H9 (cell line): ENCODE results near the gene ZSCAN32. TPM values are rescaled to one million over a fixed set of nuclear protein-coding genes. Genes with fewer than 3 reads are reported as not detected.

Source experiments
- DNase-seq: peaks from one replicate; pipeline ENCODE4 v3.0.0-alpha.2; 2017
- H2AFZ ChIP-seq: one replicate; pipeline ENCODE4 v1.6.1; 2013; ENCODE audit warnings: mild to moderate bottlenecking, low read length, control low read depth, moderate library complexity
- H2AK5ac ChIP-seq: 2 replicates; pipeline ENCODE4 v1.6.1; 2013; ENCODE audit warnings: low read length, control low read depth, mixed read lengths; ENCODE audit not compliant: insufficient read length
- H2BK120ac ChIP-seq: one replicate; pipeline ENCODE4 v1.6.1; 2013; ENCODE audit warnings: low read depth, mild to moderate bottlenecking, low read length, control low read depth, inconsistent platforms; ENCODE audit not compliant: poor library complexity, severe bottlenecking
- H2BK12ac ChIP-seq: 2 replicates; pipeline ENCODE4 v1.6.1; 2013; ENCODE audit warnings: low read length, control low read depth, mixed read lengths, low read depth; ENCODE audit not compliant: insufficient read length
- H2BK15ac ChIP-seq: 2 replicates; pipeline ENCODE4 v1.6.1; 2013; ENCODE audit warnings: low read depth, low read length, control low read depth
- H2BK20ac ChIP-seq: one replicate; pipeline ENCODE4 v1.6.1; 2013; ENCODE audit warnings: low read depth, mild to moderate bottlenecking, low read length, control low read depth, inconsistent platforms; ENCODE audit not compliant: poor library complexity, severe bottlenecking
- H2BK5ac ChIP-seq: 2 replicates; pipeline ENCODE4 v1.6.1; 2013; ENCODE audit warnings: low read length, control low read depth, mixed read lengths; ENCODE audit not compliant: insufficient read length
- H3K14ac ChIP-seq: 2 replicates; pipeline ENCODE4 v1.6.1; 2013; ENCODE audit warnings: low read length, control low read depth; ENCODE audit not compliant: insufficient read depth
- H3K18ac ChIP-seq: 2 replicates; pipeline ENCODE4 v1.6.1; 2013; ENCODE audit warnings: low read depth, mild to moderate bottlenecking, mixed read lengths, low read length, control low read depth; ENCODE audit not compliant: insufficient read length
- H3K23ac ChIP-seq: 2 replicates; pipeline ENCODE4 v1.6.1; 2013; ENCODE audit warnings: low read length, control low read depth, mixed read lengths, low read depth; ENCODE audit not compliant: insufficient read length
- H3K23me2 ChIP-seq: 2 replicates; pipeline ENCODE4 v1.6.1; 2013; ENCODE audit warnings: low read depth, mild to moderate bottlenecking, mixed read lengths, low read length, control low read depth; ENCODE audit not compliant: insufficient read length, poor library complexity, severe bottlenecking
- H3K27ac ChIP-seq: 2 replicates; pipeline ENCODE4 v1.5.1; 2013; ENCODE audit warnings: low read length, control low read depth, mixed read lengths, low read depth; ENCODE audit not compliant: insufficient read length
- H3K27me3 ChIP-seq: 2 replicates; pipeline ENCODE4 v1.6.1; 2013; ENCODE audit warnings: low read length, control low read depth, inconsistent platforms; ENCODE audit not compliant: insufficient read depth
- H3K4ac ChIP-seq: 2 replicates; pipeline ENCODE4 v1.6.1; 2013; ENCODE audit warnings: low read depth, mild to moderate bottlenecking, control low read depth, inconsistent platforms, low read length, moderate library complexity
- H3K4me1 ChIP-seq: 2 replicates; pipeline ENCODE4 v1.6.1; 2013; ENCODE audit warnings: low read length, control low read depth, inconsistent platforms; ENCODE audit not compliant: insufficient read depth
- H3K4me2 ChIP-seq: 2 replicates; pipeline ENCODE4 v1.6.1; 2013; ENCODE audit warnings: low read length, control low read depth, mixed read lengths; ENCODE audit not compliant: insufficient read length, insufficient read depth
- H3K56ac ChIP-seq: 2 replicates; pipeline ENCODE4 v1.6.1; 2013; ENCODE audit warnings: low read depth, mild to moderate bottlenecking, mixed read lengths, low read length, control low read depth; ENCODE audit not compliant: insufficient read length
- H3K79me1 ChIP-seq: 2 replicates; pipeline ENCODE4 v1.6.1; 2013; ENCODE audit warnings: low read depth, mild to moderate bottlenecking, moderate library complexity, low read length, control low read depth, inconsistent platforms; ENCODE audit not compliant: insufficient read depth, poor library complexity, severe bottlenecking
- H3K79me2 ChIP-seq: 2 replicates; pipeline ENCODE4 v1.6.1; 2013; ENCODE audit warnings: low read length, control low read depth, inconsistent platforms; ENCODE audit not compliant: insufficient read depth
- H3K9ac ChIP-seq: 2 replicates; pipeline ENCODE4 v1.6.1; 2013; ENCODE audit warnings: low read length, control low read depth, mixed read lengths; ENCODE audit not compliant: insufficient read length; ENCODE audit errors: extremely low read depth
- H3K9me3 ChIP-seq: one replicate; pipeline ENCODE4 v1.6.1; 2013; ENCODE audit warnings: low read depth, low read length, inconsistent platforms; ENCODE audit not compliant: control insufficient read depth
- H3T11ph ChIP-seq: one replicate; pipeline ENCODE4 v1.6.1; 2013; ENCODE audit warnings: mild to moderate bottlenecking, low read length, control low read depth, inconsistent platforms
- H4K20me1 ChIP-seq: one replicate; pipeline ENCODE4 v1.6.1; 2013; ENCODE audit not compliant: control insufficient read depth, insufficient read length, insufficient read depth
- H4K5ac ChIP-seq: 2 replicates; pipeline ENCODE4 v1.6.1; 2013; ENCODE audit warnings: low read depth, mild to moderate bottlenecking, mixed read lengths, low read length, control low read depth; ENCODE audit not compliant: insufficient read length
- H4K8ac ChIP-seq: replicated peaks from 2 replicates; pipeline ENCODE4 v1.6.1; 2013; ENCODE audit warnings: low read length, control low read depth, mixed read lengths, low read depth; ENCODE audit not compliant: insufficient read length
- H4K91ac ChIP-seq: 2 replicates; pipeline ENCODE4 v1.6.1; 2013; ENCODE audit warnings: low read depth, mild to moderate bottlenecking, moderate library complexity, mixed read lengths, low read length, control low read depth; ENCODE audit not compliant: insufficient read length
- H3K27ac Mint-ChIP-seq, 3 experiments: 2 replicates in 2 of 3; 3 replicates in 1 of 3; pipeline ENCODE4 v1.8.0; 2020 to 2021; ENCODE audit warnings: mixed read lengths in 3 of 3, mild to moderate bottlenecking in 1 of 3, moderate library complexity in 1 of 3
- H3K27me3 Mint-ChIP-seq: 2 replicates; pipeline ENCODE4 v1.8.0; 2021; ENCODE audit warnings: low read depth, mild to moderate bottlenecking, moderate library complexity, mixed read lengths
- H3K36me3 Mint-ChIP-seq, 3 experiments: 2 replicates in 2 of 3; 3 replicates in 1 of 3; pipeline ENCODE4 v1.8.0; 2020 to 2021; ENCODE audit warnings: low read depth in 3 of 3, mixed read lengths in 3 of 3; ENCODE audit not compliant: insufficient read depth in 1 of 3
- H3K4me1 Mint-ChIP-seq, 2 experiments: 2 replicates each; pipeline ENCODE4 v1.8.0; 2020; ENCODE audit warnings: mixed read lengths in 2 of 2
- H3K4me3 Mint-ChIP-seq, 2 experiments: 2 replicates in 1 of 2; 3 replicates in 1 of 2; pipeline ENCODE4 v1.8.0; 2020 to 2021; ENCODE audit warnings: mild to moderate bottlenecking in 2 of 2, mixed read lengths in 2 of 2, moderate library complexity in 1 of 2
- H3K9me3 Mint-ChIP-seq, 2 experiments: 2 replicates in 1 of 2; 3 replicates in 1 of 2; pipeline ENCODE4 v1.8.0; 2020; ENCODE audit warnings: mild to moderate bottlenecking in 2 of 2, mixed read lengths in 2 of 2, moderate library complexity in 1 of 2
- CTCF ChIP-seq: fragments of 200-600 bp; sonication (generic); conservative IDR thresholded peaks from 3 replicates; pipeline ENCODE4 v1.8.0; 2021; ENCODE audit warnings: antibody characterized with exemption, mild to moderate bottlenecking
- WGBS: extraction: QIAGEN DNeasy Blood & Tissue Kit; methylation state at CpG from one replicate; pipeline ENCODE4 v1.1.7; 2013; ENCODE audit warnings: missing lambda C conversion rate, low lambda C conversion rate, mixed read lengths; ENCODE audit not compliant: insufficient read length; ENCODE audit errors: extremely low coverage; 5-methylcytosine and 5-hydroxymethylcytosine counted together
- total RNA-seq: library from RNA; stranded (reverse); gene quantifications from 2 replicates; pipeline ENCODE4 v1.2.1, GENCODE V29; 2021

The ZSCAN32 gene
- total RNA-seq, 1 experiment from 2014 or later = 18.0 TPM

GRCh38 chr16:3346041-3346440, 54.8 kb downstream of the ZSCAN32 start:
- WGBS = no CpG with 5 or more reads among the region's 2 CpGs
- peaks cover 15% of the 10 kb centered on the region for H3K9me3 ChIP-seq
- no peak for TF ChIP-seq CTCF
- no peak overlapping the region for H3K27ac ChIP-seq
- H3T11ph ChIP-seq = no peak overlapping the region
- no peaks in the 10 kb centered on the region for H3K4me1 Mint-ChIP-seq
- no peak overlapping the region for H2BK15ac ChIP-seq
- no peaks in the 10 kb centered on the region for H3K79me1 ChIP-seq
- H2BK20ac ChIP-seq = no peak overlapping the region
- no peak overlapping the region for H2BK5ac ChIP-seq
- no peak overlapping the region for H3K18ac ChIP-seq
- no peaks in the 10 kb centered on the region for H3K23me2 ChIP-seq
- H3K56ac ChIP-seq = no peak overlapping the region
- H3K36me3 Mint-ChIP-seq = no peaks in the 10 kb centered on the region
- no peaks in the 10 kb centered on the region for H3K79me2 ChIP-seq
- no peak overlapping the region for H3K14ac ChIP-seq
- peaks cover 18% of the 10 kb centered on the region for H3K27me3 Mint-ChIP-seq
- H4K5ac ChIP-seq = no peak overlapping the region
- H2AFZ ChIP-seq = no peak overlapping the region
- H4K91ac ChIP-seq = no peak overlapping the region
- no peak overlapping the region for H3K4me3 Mint-ChIP-seq
- no peak overlapping the region for H3K23ac ChIP-seq
- H3K9ac ChIP-seq = no peak overlapping the region
- H2AK5ac ChIP-seq = no peak overlapping the region
- H2BK12ac ChIP-seq = no peak overlapping the region
- H3K4me1 ChIP-seq = no peaks in the 10 kb centered on the region
- no peaks in the 10 kb centered on the region for H3K27me3 ChIP-seq
- H3K4ac ChIP-seq = no peak overlapping the region
- DNase-seq = no peak
- no peak overlapping the region for H4K8ac ChIP-seq
- no peaks in the 10 kb centered on the region for H4K20me1 ChIP-seq
- H3K27ac Mint-ChIP-seq = no peak overlapping the region
- H3K4me2 ChIP-seq = no peak overlapping the region
- peaks cover 65 to 75% of the 10 kb centered on the region in 2 experiments for H3K9me3 Mint-ChIP-seq
- no peak overlapping the region for H2BK120ac ChIP-seq

Other genes starting within 250 kb of the ZSCAN32 start
- not detected in 2 replicates for gene OR1F1, start 212.8 kb downstream of the ZSCAN32 start, total RNA-seq
- 14.8 and 14.9 TPM in 2 replicates for gene ZNF200, start 165.8 kb downstream of the ZSCAN32 start, total RNA-seq
- gene MEFV, start 144.4 kb downstream of the ZSCAN32 start, total RNA-seq = not detected in 2 replicates
- gene ZNF263, start 117.5 kb downstream of the ZSCAN32 start, total RNA-seq = 35.7 and 36.3 TPM in 2 replicates
- gene TIGD7, start 95.6 kb downstream of the ZSCAN32 start, total RNA-seq = 4.1 and 4.2 TPM in 2 replicates
- 37.9 and 42.4 TPM in 2 replicates for gene ZNF75A, start 95.5 kb downstream of the ZSCAN32 start, total RNA-seq
- not detected in 2 replicates for gene OR2C1, start 45.1 kb downstream of the ZSCAN32 start, total RNA-seq
- 10.8 and 11.1 TPM in 2 replicates for gene ZNF174, start 211 bp upstream of the ZSCAN32 start, total RNA-seq
- gene ZNF597, start 42.5 kb upstream of the ZSCAN32 start, total RNA-seq = 3.4 and 3.5 TPM in 2 replicates
- 49.3 and 50.4 TPM in 2 replicates for gene NAA60, start 42.7 kb upstream of the ZSCAN32 start, total RNA-seq
- gene C16orf90, start 94.5 kb upstream of the ZSCAN32 start, total RNA-seq = not detected in 2 replicates
- 10.6 and 13.4 TPM in 2 replicates for gene CLUAP1, start 100.0 kb upstream of the ZSCAN32 start, total RNA-seq
- 0.44 TPM in 2 replicates for gene NLRC3, start 176.4 kb upstream of the ZSCAN32 start, total RNA-seq
- 9.9 and 10.0 TPM in 2 replicates for gene SLX4, start 210.6 kb upstream of the ZSCAN32 start, total RNA-seq